Stimulated activated CD4-positive, alpha-beta T cell treated with anti-CD3 and anti-CD28 coated beads, Interleukin-2, amount 100 ng/mL, for 4 hours (primary cell): Measurements from ENCODE around the gene PARD6B.
"Not testable (repeated sequence)": the region's sequence is repeated elsewhere in the genome, so short reads cannot be mapped to it uniquely, and the experiment has no call there.

ENCODE experiments used
- DNase-seq: peaks from one replicate; pipeline ENCODE4 v3.0.0-alpha.2; 2020; ENCODE audit warnings: low read depth

Gene PARD6B

GRCh38 chr20:50776122-50776817, 44.9 kb downstream of the PARD6B start:
- no peak for DNase-seq

GRCh38 chr20:50777373-50777772, 46.0 kb downstream of the PARD6B start:
- DNase-seq = no peak

- not testable (repeated sequence) for DNase-seq
These were observed 47.6 kb downstream of the PARD6B start for GRCh38 chr20:50778994-50779393.

GRCh38 chr20:50783390-50783789, 52.0 kb downstream of the PARD6B start:
- DNase-seq = no peak

- no peak for DNase-seq
These were observed 52.5 kb downstream of the PARD6B start for GRCh38 chr20:50783903-50784302.

- DNase-seq = no peak
These were observed 53.1 kb downstream of the PARD6B start for GRCh38 chr20:50784464-50784863.

GRCh38 chr20:50786703-50787102, 55.3 kb downstream of the PARD6B start:
- DNase-seq = no peak

- DNase-seq = no peak
These were observed 55.8 kb downstream of the PARD6B start for GRCh38 chr20:50787181-50787580.

GRCh38 chr20:50788045-50788991, 56.9 kb downstream of the PARD6B start:
- DNase-seq = no peak

GRCh38 chr20:50789968-50790650, 58.7 kb downstream of the PARD6B start:
- no peak for DNase-seq

GRCh38 chr20:50790651-50791277, 59.4 kb downstream of the PARD6B start:
- DNase-seq = peak; percentile 63

GRCh38 chr20:50792708-50793574, 61.6 kb downstream of the PARD6B start:
- DNase-seq = no peak

- DNase-seq = not testable (repeated sequence)
These were observed 62.2 kb downstream of the PARD6B start for GRCh38 chr20:50793575-50794016.

- no peak for DNase-seq
These were observed 62.9 kb downstream of the PARD6B start for GRCh38 chr20:50794181-50794845.

GRCh38 chr20:50794846-50795634, 63.7 kb downstream of the PARD6B start, which contains the start of gene BCAS4:
Gene BCAS4, plus strand, starts transcription at chr20:50795061. Its CDS starts 23 bp downstream, at chr20:50795084.
- DNase-seq = peak; percentile 77

- DNase-seq = no peak
These were observed 65.8 kb downstream of the PARD6B start for GRCh38 chr20:50797142-50797541.

- no peak for DNase-seq
These were observed 67.3 kb downstream of the PARD6B start for GRCh38 chr20:50798650-50799049.

GRCh38 chr20:50799176-50799889, 68.0 kb downstream of the PARD6B start:
- DNase-seq = no peak
